ENCODE data around the gene NPB.
A peak's percentile ranks its signal among the peaks of the same experiment; 100 is the strongest.

The NPB gene

DNA sequence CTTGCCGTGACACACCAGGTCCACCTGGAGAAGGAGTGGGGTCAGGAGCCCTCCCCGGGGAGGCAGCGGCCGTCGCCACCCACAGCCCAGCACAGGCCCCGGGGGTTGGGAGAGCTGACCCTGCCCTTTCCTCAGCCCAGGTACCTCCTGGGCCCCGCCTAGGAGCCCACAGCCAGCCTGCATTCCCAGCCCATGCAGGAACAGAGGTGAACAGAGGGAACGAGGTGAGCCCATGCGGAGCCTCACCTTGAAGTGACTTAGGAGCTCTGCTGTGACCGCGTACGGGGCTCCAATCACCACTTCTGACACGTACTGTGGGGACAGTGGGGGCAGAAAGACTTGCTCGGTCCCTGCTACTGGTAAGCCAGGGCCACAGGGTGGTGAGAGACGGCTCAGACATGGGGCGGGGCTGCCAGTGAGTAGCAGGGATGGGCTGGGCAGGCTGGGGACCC, 3.4 kb downstream of the NPB start:
- Histone ChIP-seq H3K4me3 (ENCODE audit: low read length) (no peak overlapping the region), H3K4me2 (ENCODE audit: low read length) (no peak overlapping the region), H3K18ac (ENCODE audit: low read length) (no peak overlapping the region), H3K27me3 (ENCODE audit: insufficient read depth, low read length, poor library complexity) (no peaks in the 10 kb centered on the region), H3K23ac (ENCODE audit: low read length) (no peak overlapping the region), H3K79me1 (ENCODE audit: low read length) (peaks cover 3% of the 10 kb centered on the region), H2BK15ac (replicated peaks; ENCODE audit: low read depth) (no peak overlapping the region), H3K79me2 (ENCODE audit: control insufficient read depth, insufficient read depth, low read length) (peaks cover 2% of the 10 kb centered on the region), H3K4ac (ENCODE audit: low read depth, low read length) (no peak overlapping the region), H3K27ac (ENCODE audit: low read depth, low read length) (no peak overlapping the region), H2BK120ac (ENCODE audit: low read depth, low read length) (no peak overlapping the region), H3K56ac (ENCODE audit: low read length) (no peak overlapping the region), H2AK5ac (ENCODE audit: low read length) (no peak overlapping the region), H4K8ac (ENCODE audit: low read depth, low read length) (no peak overlapping the region), H4K5ac (ENCODE audit: low read length) (no peak overlapping the region), H3K4me1 (ENCODE audit: control insufficient read depth, low read depth, low read length) (peaks cover 3% of the 10 kb centered on the region), H3K36me3 (ENCODE audit: control insufficient read depth, insufficient read depth, low read length) (no peaks in the 10 kb centered on the region), H3K9ac (ENCODE audit: low read length) (no peak overlapping the region), H2BK5ac (ENCODE audit: low read length) (no peak overlapping the region)
- WGBS (ENCODE audit: extremely low coverage, insufficient coverage, low lambda C conversion rate): no CpG with 5 or more reads among the region's 16 CpGs
- no peak for DNase-seq

DNA sequence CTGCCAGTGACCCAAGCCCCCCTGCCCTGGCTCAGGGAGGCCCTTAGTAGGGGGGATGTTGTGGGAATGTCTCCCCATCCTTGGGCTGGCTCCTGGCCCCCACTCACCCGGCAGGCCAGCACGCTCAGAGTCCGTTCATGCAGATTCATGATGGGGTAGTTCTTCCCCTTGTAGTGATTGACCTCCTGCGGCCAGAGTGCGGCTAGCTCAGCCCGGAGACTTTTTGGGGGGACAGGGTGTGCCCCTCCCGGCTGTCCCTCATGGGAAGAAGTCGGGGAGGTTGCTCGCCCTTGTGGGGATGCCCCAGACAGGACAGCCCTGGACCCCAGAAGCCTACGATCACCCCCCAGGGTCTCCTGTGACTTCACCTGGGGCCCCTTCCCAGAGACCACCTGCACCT, 4.0 kb downstream of the NPB start:
- Histone ChIP-seq H2BK5ac (ENCODE audit: low read length) (no peak overlapping the region), H3K4me3 (ENCODE audit: low read length) (no peak overlapping the region), H3K4ac (ENCODE audit: low read depth, low read length) (no peak overlapping the region), H4K5ac (ENCODE audit: low read length) (no peak overlapping the region), H3K79me1 (ENCODE audit: low read length) (peaks cover 3% of the 10 kb centered on the region), H3K9ac (ENCODE audit: low read length) (no peak overlapping the region), H3K4me2 (ENCODE audit: low read length) (no peak overlapping the region), H3K56ac (ENCODE audit: low read length) (no peak overlapping the region), H3K23ac (ENCODE audit: low read length) (no peak overlapping the region), H2BK15ac (replicated peaks; ENCODE audit: low read depth) (no peak overlapping the region), H3K27me3 (ENCODE audit: insufficient read depth, low read length, poor library complexity) (no peaks in the 10 kb centered on the region), H4K8ac (ENCODE audit: low read depth, low read length) (no peak overlapping the region), H3K18ac (ENCODE audit: low read length) (no peak overlapping the region), H3K4me1 (ENCODE audit: control insufficient read depth, low read depth, low read length) (peaks cover 3% of the 10 kb centered on the region), H3K79me2 (ENCODE audit: control insufficient read depth, insufficient read depth, low read length) (peaks cover 2% of the 10 kb centered on the region), H2AK5ac (ENCODE audit: low read length) (no peak overlapping the region), H3K27ac (ENCODE audit: low read depth, low read length) (no peak overlapping the region), H3K36me3 (ENCODE audit: control insufficient read depth, insufficient read depth, low read length) (no peaks in the 10 kb centered on the region), H2BK120ac (ENCODE audit: low read depth, low read length) (no peak overlapping the region)
- WGBS (ENCODE audit: extremely low coverage, insufficient coverage, low lambda C conversion rate): no CpG with 5 or more reads among the region's 10 CpGs
- DNase-seq: no peak

DNA sequence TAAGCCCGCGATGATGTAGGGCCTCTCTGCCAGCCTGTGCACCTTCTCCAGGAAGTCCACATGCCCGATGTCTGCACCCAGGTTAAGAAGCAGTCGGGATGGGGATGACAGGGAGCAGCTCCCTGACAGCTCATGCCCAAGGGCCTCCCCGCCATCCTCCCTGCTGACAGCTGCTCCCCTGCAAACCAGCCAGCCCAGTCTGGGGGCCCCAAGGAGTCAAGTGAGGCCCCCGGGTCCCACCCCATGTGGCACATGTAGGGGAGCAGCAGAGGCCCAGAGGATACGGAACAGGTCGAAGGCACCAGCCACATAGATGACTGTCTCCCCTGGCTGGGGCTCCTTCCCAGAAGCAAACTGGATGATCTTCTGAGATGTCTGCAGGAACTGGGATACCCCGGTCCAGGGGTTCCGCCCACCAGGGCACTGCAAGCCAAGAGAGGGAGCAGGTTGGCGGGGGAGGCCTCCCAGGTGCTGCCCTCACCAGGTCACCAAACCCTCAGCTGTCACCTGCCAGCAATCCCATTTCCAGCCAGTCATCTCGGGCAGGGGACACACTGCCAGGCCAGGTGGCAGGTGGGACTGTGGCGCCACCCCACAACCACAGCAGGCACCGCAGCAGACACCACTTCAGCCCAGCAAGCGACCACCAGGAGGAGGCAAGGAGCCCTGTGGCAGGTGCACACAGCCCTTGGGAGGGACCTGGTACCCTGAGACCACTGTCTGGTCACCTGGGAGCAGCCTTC, 4.6 kb downstream of the NPB start:
- Histone ChIP-seq H3K4me3 (ENCODE audit: low read length) (no peak overlapping the region), H3K56ac (ENCODE audit: low read length) (no peak overlapping the region), H2BK120ac (ENCODE audit: low read depth, low read length) (no peak overlapping the region), H3K79me1 (ENCODE audit: low read length) (peaks cover 3% of the 10 kb centered on the region), H4K8ac (ENCODE audit: low read depth, low read length) (no peak overlapping the region), H3K27ac (ENCODE audit: low read depth, low read length) (no peak overlapping the region), H2BK15ac (replicated peaks; ENCODE audit: low read depth) (no peak overlapping the region), H3K79me2 (ENCODE audit: control insufficient read depth, insufficient read depth, low read length) (peaks cover 2% of the 10 kb centered on the region), H3K4ac (ENCODE audit: low read depth, low read length) (no peak overlapping the region), H3K9ac (ENCODE audit: low read length) (no peak overlapping the region), H3K23ac (ENCODE audit: low read length) (no peak overlapping the region), H3K4me1 (ENCODE audit: control insufficient read depth, low read depth, low read length) (peaks cover 3% of the 10 kb centered on the region), H3K4me2 (ENCODE audit: low read length) (no peak overlapping the region), H2BK5ac (ENCODE audit: low read length) (no peak overlapping the region), H3K27me3 (ENCODE audit: insufficient read depth, low read length, poor library complexity) (no peaks in the 10 kb centered on the region), H3K36me3 (ENCODE audit: control insufficient read depth, insufficient read depth, low read length) (no peaks in the 10 kb centered on the region), H2AK5ac (ENCODE audit: low read length) (no peak overlapping the region), H3K18ac (ENCODE audit: low read length) (no peak overlapping the region), H4K5ac (ENCODE audit: low read length) (no peak overlapping the region)
- no CpG with 5 or more reads among the region's 15 CpGs for WGBS (ENCODE audit: extremely low coverage, insufficient coverage, low lambda C conversion rate)
- DNase-seq: peak; percentile 47

DNA sequence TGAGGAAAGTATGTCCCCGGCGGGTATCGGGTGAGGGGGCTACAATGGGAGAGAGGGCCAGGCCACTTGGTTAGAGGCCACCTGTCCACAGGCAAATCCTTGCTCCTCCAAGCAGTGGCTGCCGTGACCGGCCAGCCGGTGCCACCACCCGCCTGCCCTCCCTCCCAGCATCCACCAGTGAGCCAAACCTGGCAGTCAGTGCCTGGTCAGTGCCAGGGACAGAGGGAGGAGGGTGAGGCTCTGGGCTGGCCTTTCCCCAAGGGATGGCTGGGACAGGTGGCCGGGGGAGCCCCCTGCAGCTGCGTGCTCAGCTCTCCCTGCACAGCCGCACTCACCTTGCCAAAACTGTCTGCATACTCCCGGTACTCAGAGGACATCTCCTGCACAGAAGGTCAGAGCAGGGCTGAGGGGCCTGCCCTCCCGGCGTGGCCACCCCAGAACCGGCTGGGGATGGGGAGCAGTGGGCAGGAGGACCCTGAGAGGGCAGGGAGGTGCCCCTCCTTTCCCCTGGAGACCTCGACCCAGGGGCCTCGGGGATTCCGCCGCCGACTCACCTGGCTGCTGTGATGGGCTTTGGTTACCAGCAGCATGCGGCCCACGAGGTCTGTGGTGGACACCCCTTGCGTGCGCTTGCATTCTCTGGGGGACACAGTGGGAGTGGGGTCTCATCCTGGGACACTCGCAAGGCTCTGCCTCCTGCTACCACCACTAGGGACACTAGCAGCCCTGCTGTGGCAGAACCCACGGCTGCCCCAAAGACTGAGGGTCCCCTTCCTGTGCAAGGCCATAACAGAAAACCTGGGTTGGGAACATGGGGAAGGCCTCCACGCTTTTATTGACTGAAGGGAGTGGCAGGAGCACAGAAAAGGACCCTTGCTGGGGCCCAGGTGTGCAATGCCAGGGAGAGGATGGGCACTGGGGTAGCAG, 5.4 kb downstream of the NPB start:
- H3K36me3 ChIP-seq (ENCODE audit: control insufficient read depth, insufficient read depth, low read length): no peaks in the 10 kb centered on the region
- no peak overlapping the region for H4K5ac ChIP-seq (ENCODE audit: low read length)

DNA sequence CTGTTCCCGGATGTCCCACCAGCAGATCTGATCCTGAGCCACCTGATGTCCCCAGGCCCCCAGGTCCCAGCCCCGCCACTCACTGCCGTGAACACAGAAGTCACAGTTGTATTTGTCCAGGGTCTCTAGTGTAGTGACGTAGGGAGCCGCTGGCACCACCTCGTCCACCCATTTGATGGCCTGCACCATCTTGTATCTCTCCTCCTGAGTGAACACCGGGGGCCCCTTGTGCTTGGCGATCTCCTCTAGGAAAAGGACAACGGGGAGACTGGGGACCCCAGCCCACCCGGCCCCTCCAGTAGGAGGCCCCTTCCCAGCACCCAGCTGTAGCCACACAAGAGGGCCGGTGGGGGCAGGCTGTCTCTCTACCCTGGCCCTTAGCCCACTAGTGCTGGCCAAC, 6.8 kb downstream of the NPB start:
- H2BK120ac ChIP-seq (ENCODE audit: low read depth, low read length): no peak overlapping the region
- no peak overlapping the region for H3K4me2 ChIP-seq (ENCODE audit: low read length)
- H3K9ac ChIP-seq (ENCODE audit: low read length): no peak overlapping the region
- H2BK5ac ChIP-seq (ENCODE audit: low read length): no peak overlapping the region
- H3K79me1 ChIP-seq (ENCODE audit: low read length): peaks cover 3% of the 10 kb centered on the region
- no peak overlapping the region for H4K8ac ChIP-seq (ENCODE audit: low read depth, low read length)
- H3K4ac ChIP-seq (ENCODE audit: low read depth, low read length): no peak overlapping the region
- DNase-seq: no peak
- no CpG with 5 or more reads among the region's 11 CpGs for WGBS (ENCODE audit: extremely low coverage, insufficient coverage, low lambda C conversion rate)
- H3K4me3 ChIP-seq (ENCODE audit: low read length): no peak overlapping the region
- H3K36me3 ChIP-seq (ENCODE audit: control insufficient read depth, insufficient read depth, low read length): peaks cover 6% of the 10 kb centered on the region
- H2BK15ac ChIP-seq (replicated peaks; ENCODE audit: low read depth): no peak overlapping the region
- no peak overlapping the region for H2AK5ac ChIP-seq (ENCODE audit: low read length)
- H3K4me1 ChIP-seq (ENCODE audit: control insufficient read depth, low read depth, low read length): peaks cover 3% of the 10 kb centered on the region
- H3K27ac ChIP-seq (ENCODE audit: low read depth, low read length): no peak overlapping the region
- H3K18ac ChIP-seq (ENCODE audit: low read length): no peak overlapping the region
- no peaks in the 10 kb centered on the region for H3K27me3 ChIP-seq (ENCODE audit: insufficient read depth, low read length, poor library complexity)
- no peak overlapping the region for H4K5ac ChIP-seq (ENCODE audit: low read length)
- peaks cover 2% of the 10 kb centered on the region for H3K79me2 ChIP-seq (ENCODE audit: control insufficient read depth, insufficient read depth, low read length)
- no peak overlapping the region for H3K23ac ChIP-seq (ENCODE audit: low read length)
- H3K56ac ChIP-seq (ENCODE audit: low read length): no peak overlapping the region

More for the DNA sequence above, 5.4 kb downstream of the NPB start:
- DNase-seq: no peak
- Histone ChIP-seq H2BK5ac (ENCODE audit: low read length) (no peak overlapping the region), H3K4me2 (ENCODE audit: low read length) (no peak overlapping the region), H3K27me3 (ENCODE audit: insufficient read depth, low read length, poor library complexity) (no peaks in the 10 kb centered on the region), H3K4ac (ENCODE audit: low read depth, low read length) (no peak overlapping the region), H2BK120ac (ENCODE audit: low read depth, low read length) (no peak overlapping the region), H3K27ac (ENCODE audit: low read depth, low read length) (no peak overlapping the region), H3K56ac (ENCODE audit: low read length) (no peak overlapping the region), H3K9ac (ENCODE audit: low read length) (no peak overlapping the region), H3K79me1 (ENCODE audit: low read length) (peaks cover 3% of the 10 kb centered on the region), H3K23ac (ENCODE audit: low read length) (no peak overlapping the region), H3K4me3 (ENCODE audit: low read length) (no peak overlapping the region), H2BK15ac (replicated peaks; ENCODE audit: low read depth) (no peak overlapping the region), H3K79me2 (ENCODE audit: control insufficient read depth, insufficient read depth, low read length) (peaks cover 2% of the 10 kb centered on the region), H2AK5ac (ENCODE audit: low read length) (no peak overlapping the region), H3K4me1 (ENCODE audit: control insufficient read depth, low read depth, low read length) (peaks cover 3% of the 10 kb centered on the region), H3K18ac (ENCODE audit: low read length) (no peak overlapping the region), H4K8ac (ENCODE audit: low read depth, low read length) (no peak overlapping the region)
- no CpG with 5 or more reads among the region's 26 CpGs for WGBS (ENCODE audit: extremely low coverage, insufficient coverage, low lambda C conversion rate)

Measured in mesendoderm (in vitro differentiated cells).